Measurements from ENCODE around the gene PLEKHN1.

PLEKHN1 gene

DNA sequence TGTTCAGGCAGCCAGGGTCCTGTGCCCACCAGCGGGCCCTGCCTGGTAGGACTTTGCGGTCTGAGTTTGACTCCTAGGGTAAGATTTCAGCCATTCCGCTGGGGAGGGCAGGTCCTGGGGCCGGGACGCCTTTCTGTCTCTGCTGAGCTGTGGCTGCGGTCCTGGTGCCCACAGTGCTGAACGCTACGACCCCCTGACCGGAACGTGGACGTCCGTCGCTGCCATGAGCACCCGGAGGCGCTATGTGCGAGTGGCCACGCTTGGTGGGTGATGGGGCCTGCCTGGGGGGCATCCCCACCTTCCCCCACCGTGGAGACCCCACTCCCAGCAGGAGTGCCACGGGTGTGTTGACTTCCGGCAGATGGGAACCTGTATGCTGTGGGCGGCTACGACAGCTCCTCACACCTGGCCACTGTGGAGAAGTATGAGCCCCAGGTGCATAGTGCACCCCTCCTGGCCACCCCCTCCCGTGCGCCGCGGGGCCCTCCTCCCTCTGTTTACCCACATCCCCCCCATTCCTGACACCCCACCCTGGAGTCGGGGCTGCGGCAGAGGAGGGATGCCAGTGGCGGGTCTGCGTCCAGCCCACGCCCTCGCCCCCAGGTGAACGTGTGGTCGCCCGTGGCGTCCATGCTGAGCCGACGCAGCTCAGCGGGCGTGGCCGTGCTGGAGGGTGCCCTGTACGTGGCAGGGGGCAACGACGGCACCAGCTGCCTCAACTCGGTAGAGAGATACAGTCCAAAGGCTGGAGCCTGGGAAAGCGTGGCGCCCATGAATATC, 2.3 kb upstream of the PLEKHN1 start:
- no peak overlapping the region for H3K4me3 ChIP-seq (ENCODE audit: low read length in 2 of 2)
- H3K9ac ChIP-seq (ENCODE audit: low read length in 2 of 2), result no peak overlapping the region
- no peak overlapping the region for H3K27ac ChIP-seq (ENCODE audit: low read length)
- peaks cover 14 to 17% of the 10 kb centered on the region in 2 donors for H3K27me3 ChIP-seq (ENCODE audit: control insufficient read depth in 1 of 2, insufficient read depth in 2 of 2, low read length in 2 of 2)
- H3K9me3 ChIP-seq (ENCODE audit: control insufficient read depth in 2 of 2, low read length in 2 of 2), result no peaks in the 10 kb centered on the region
- H3K36me3 ChIP-seq (ENCODE audit: control insufficient read depth in 2 of 2, insufficient read depth in 2 of 2, low read length in 2 of 2), result no peaks in the 10 kb centered on the region
- H3K4me1 ChIP-seq (ENCODE audit: control insufficient read depth, insufficient read depth, low read length), result peaks cover 29% of the 10 kb centered on the region

- Histone ChIP-seq H3K4me1 (ENCODE audit: control insufficient read depth, insufficient read depth, low read length) (peaks cover 24% of the 10 kb centered on the region), H3K4me3 (ENCODE audit: low read length in 2 of 2) (no peak overlapping the region), H3K9me3 (ENCODE audit: control insufficient read depth in 2 of 2, low read length in 2 of 2) (no peaks in the 10 kb centered on the region), H3K27me3 (ENCODE audit: control insufficient read depth in 1 of 2, insufficient read depth in 2 of 2, low read length in 2 of 2) (peaks cover 15 to 25% of the 10 kb centered on the region in 2 donors), H3K9ac (ENCODE audit: low read length in 2 of 2) (no peak overlapping the region), H3K27ac (ENCODE audit: low read length) (no peak overlapping the region), H3K36me3 (ENCODE audit: control insufficient read depth in 2 of 2, insufficient read depth in 2 of 2, low read length in 2 of 2) (no peaks in the 10 kb centered on the region)
Observed at GRCh38 chr1:964691-965525, 1.4 kb upstream of the PLEKHN1 start.

GRCh38 chr1:965526-966134, 652 bp upstream of the PLEKHN1 start:
- Histone ChIP-seq H3K27me3 (ENCODE audit: control insufficient read depth in 1 of 2, insufficient read depth in 2 of 2, low read length in 2 of 2) (peaks cover 22 to 31% of the 10 kb centered on the region in 2 donors), H3K4me1 (ENCODE audit: control insufficient read depth, insufficient read depth, low read length) (peaks cover 24% of the 10 kb centered on the region), H3K4me3 (ENCODE audit: low read length in 2 of 2) (no peak overlapping the region), H3K36me3 (ENCODE audit: control insufficient read depth in 2 of 2, insufficient read depth in 2 of 2, low read length in 2 of 2) (no peaks in the 10 kb centered on the region), H3K9ac (ENCODE audit: low read length in 2 of 2) (no peak overlapping the region), H3K9me3 (ENCODE audit: control insufficient read depth in 2 of 2, low read length in 2 of 2) (no peaks in the 10 kb centered on the region), H3K27ac (ENCODE audit: low read length) (no peak overlapping the region)

- peak overlapping the region; percentile 67 to 84 for H3K4me3 ChIP-seq (ENCODE audit: low read length in 2 of 2)
- peaks cover 32 to 34% of the 10 kb centered on the region in 2 donors for H3K27me3 ChIP-seq (ENCODE audit: control insufficient read depth in 1 of 2, insufficient read depth in 2 of 2, low read length in 2 of 2)
- no peaks in the 10 kb centered on the region for H3K36me3 ChIP-seq (ENCODE audit: control insufficient read depth in 2 of 2, insufficient read depth in 2 of 2, low read length in 2 of 2)
- peak overlapping the region; percentile 53 to 60 for H3K9ac ChIP-seq (ENCODE audit: low read length in 2 of 2)
- H3K27ac ChIP-seq (ENCODE audit: low read length), result no peak overlapping the region
- peaks cover 18% of the 10 kb centered on the region for H3K4me1 ChIP-seq (ENCODE audit: control insufficient read depth, insufficient read depth, low read length)
- H3K9me3 ChIP-seq (ENCODE audit: control insufficient read depth in 2 of 2, low read length in 2 of 2), result no peaks in the 10 kb centered on the region
Observed at GRCh38 chr1:966704-967300, 520 bp downstream of the PLEKHN1 start.

GRCh38 chr1:967466-968343, 1.4 kb downstream of the PLEKHN1 start:
- no peak overlapping the region for H3K9ac ChIP-seq (ENCODE audit: low read length in 2 of 2)
- peaks cover 38 to 39% of the 10 kb centered on the region in 2 donors for H3K27me3 ChIP-seq (ENCODE audit: control insufficient read depth in 1 of 2, insufficient read depth in 2 of 2, low read length in 2 of 2)
- H3K4me1 ChIP-seq (ENCODE audit: control insufficient read depth, insufficient read depth, low read length), result peaks cover 18% of the 10 kb centered on the region
- H3K27ac ChIP-seq (ENCODE audit: low read length), result no peak overlapping the region
- no peaks in the 10 kb centered on the region for H3K9me3 ChIP-seq (ENCODE audit: control insufficient read depth in 2 of 2, low read length in 2 of 2)
- H3K36me3 ChIP-seq (ENCODE audit: control insufficient read depth in 2 of 2, insufficient read depth in 2 of 2, low read length in 2 of 2), result no peaks in the 10 kb centered on the region
- H3K4me3 ChIP-seq (ENCODE audit: low read length in 2 of 2), result peak overlapping the region in 1 of 2 donors; percentile 84

DNA sequence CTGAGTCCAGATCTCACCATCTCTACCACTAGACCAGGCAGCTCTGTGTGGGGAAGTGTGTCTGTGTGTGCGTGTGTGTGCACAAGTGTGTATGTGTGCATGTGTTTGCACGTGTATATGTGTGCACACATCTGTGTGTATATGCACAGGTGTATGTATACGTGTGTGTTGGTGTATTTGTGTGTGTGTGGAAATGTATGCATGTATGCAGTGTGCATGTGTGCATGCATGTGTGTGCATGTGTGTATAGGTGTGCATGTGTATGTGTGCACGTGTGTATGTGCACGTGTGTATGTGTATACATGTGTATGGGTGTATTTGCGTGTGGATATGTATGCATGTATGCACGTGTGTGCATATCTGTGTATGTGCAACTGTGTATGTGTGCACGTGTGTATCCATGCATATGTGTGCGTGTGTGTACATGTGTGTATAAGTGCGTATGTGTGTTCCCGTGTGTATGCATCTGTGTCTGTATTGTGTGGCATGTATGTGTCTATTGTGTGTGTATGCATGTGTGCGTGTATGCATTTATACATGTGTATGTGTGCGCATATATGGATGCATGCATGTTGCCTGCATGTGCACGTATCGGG, 3.1 kb downstream of the PLEKHN1 start:
- no peak overlapping the region for H3K27ac ChIP-seq (ENCODE audit: low read length)
- H3K4me1 ChIP-seq (ENCODE audit: control insufficient read depth, insufficient read depth, low read length), result peaks cover 18% of the 10 kb centered on the region
- H3K9ac ChIP-seq (ENCODE audit: low read length in 2 of 2), result no peak overlapping the region
- no peak overlapping the region for H3K4me3 ChIP-seq (ENCODE audit: low read length in 2 of 2)
- peaks cover 45 to 54% of the 10 kb centered on the region in 2 donors for H3K27me3 ChIP-seq (ENCODE audit: control insufficient read depth in 1 of 2, insufficient read depth in 2 of 2, low read length in 2 of 2)
- H3K9me3 ChIP-seq (ENCODE audit: control insufficient read depth in 2 of 2, low read length in 2 of 2), result no peaks in the 10 kb centered on the region
- H3K36me3 ChIP-seq (ENCODE audit: control insufficient read depth in 2 of 2, insufficient read depth in 2 of 2, low read length in 2 of 2), result no peaks in the 10 kb centered on the region

DNA sequence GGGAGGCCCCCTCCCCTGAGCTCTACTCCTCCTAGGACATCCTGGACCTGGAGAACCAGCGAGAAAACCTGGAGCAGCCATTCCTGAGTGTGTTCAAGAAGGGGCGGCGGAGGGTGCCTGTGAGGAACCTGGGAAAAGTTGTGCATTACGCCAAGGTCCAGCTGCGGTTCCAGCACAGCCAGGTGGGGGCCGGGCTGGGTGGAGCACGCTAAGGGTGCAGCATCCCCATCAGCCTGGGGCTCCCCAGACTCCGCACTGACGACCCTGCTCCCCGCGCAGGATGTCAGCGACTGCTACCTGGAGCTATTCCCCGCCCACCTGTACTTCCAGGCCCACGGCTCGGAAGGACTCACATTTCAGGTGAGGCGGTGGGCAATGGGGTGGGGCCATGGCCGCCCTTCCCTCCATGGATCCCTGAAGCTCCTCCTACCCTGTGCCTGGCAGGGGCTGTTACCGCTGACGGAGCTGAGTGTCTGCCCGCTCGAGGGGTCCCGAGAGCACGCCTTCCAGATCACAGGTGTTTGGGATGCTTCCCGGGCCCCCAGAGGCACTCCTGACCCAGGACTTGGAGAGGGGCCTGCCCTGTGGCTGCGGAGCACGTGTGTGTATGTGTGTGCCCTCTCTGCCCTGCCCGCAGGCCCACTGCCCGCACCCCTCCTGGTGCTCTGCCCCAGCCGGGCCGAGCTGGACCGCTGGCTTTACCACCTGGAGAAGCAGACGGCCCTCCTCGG, 4.1 kb downstream of the PLEKHN1 start:
- no peaks in the 10 kb centered on the region for H3K9me3 ChIP-seq (ENCODE audit: control insufficient read depth in 2 of 2, low read length in 2 of 2)
- no peak overlapping the region for H3K9ac ChIP-seq (ENCODE audit: low read length in 2 of 2)
- peaks cover 45 to 59% of the 10 kb centered on the region in 2 donors for H3K27me3 ChIP-seq (ENCODE audit: control insufficient read depth in 1 of 2, insufficient read depth in 2 of 2, low read length in 2 of 2)
- no peak overlapping the region for H3K4me3 ChIP-seq (ENCODE audit: low read length in 2 of 2)
- no peaks in the 10 kb centered on the region for H3K36me3 ChIP-seq (ENCODE audit: control insufficient read depth in 2 of 2, insufficient read depth in 2 of 2, low read length in 2 of 2)
- no peak overlapping the region for H3K27ac ChIP-seq (ENCODE audit: low read length)
- H3K4me1 ChIP-seq (ENCODE audit: control insufficient read depth, insufficient read depth, low read length), result peaks cover 20% of the 10 kb centered on the region

- Histone ChIP-seq H3K9ac (ENCODE audit: low read length in 2 of 2) (no peak overlapping the region), H3K27me3 (ENCODE audit: control insufficient read depth in 1 of 2, insufficient read depth in 2 of 2, low read length in 2 of 2) (peaks cover 45 to 66% of the 10 kb centered on the region in 2 donors), H3K4me1 (ENCODE audit: control insufficient read depth, insufficient read depth, low read length) (peaks cover 23% of the 10 kb centered on the region), H3K27ac (ENCODE audit: low read length) (no peak overlapping the region), H3K36me3 (ENCODE audit: control insufficient read depth in 2 of 2, insufficient read depth in 2 of 2, low read length in 2 of 2) (no peaks in the 10 kb centered on the region), H3K4me3 (ENCODE audit: low read length in 2 of 2) (no peak overlapping the region), H3K9me3 (ENCODE audit: control insufficient read depth in 2 of 2, low read length in 2 of 2) (no peaks in the 10 kb centered on the region)
Observed at GRCh38 chr1:970973-971730, 4.9 kb downstream of the PLEKHN1 start.
